Peyer's patch (tissue), 4 donors: ENCODE data around the gene TMEM231. TPM values are rescaled to one million over a fixed set of nuclear protein-coding genes. Genes with fewer than 3 reads are reported as not detected.
A peak's percentile ranks its signal among the peaks of the same experiment; 100 is the strongest.
"Not testable (repeated sequence)": the region's sequence is repeated elsewhere in the genome, so short reads cannot be mapped to it uniquely, and the experiment has no call there.

Source experiments
- DNase-seq, 3 donors: peaks; one replicate each; pipeline ENCODE4 v3.0.0-alpha.2; 2017 to 2019
- H3K27ac ChIP-seq, 4 donors: fragments of 200-600 bp; sonication (generic); one replicate each; pipeline ENCODE4 v1.5.1; 2016 to 2019
- H3K27me3 ChIP-seq, 2 donors: fragments of 200-600 bp; sonication (generic); one replicate each; pipeline ENCODE4 v1.5.1; 2019
- H3K36me3 ChIP-seq, 3 donors: fragments of 200-600 bp; sonication (generic); one replicate each; pipeline ENCODE4 v1.5.1; 2016 to 2019
- H3K4me1 ChIP-seq, 4 donors: fragments of 200-600 bp; sonication (generic); one replicate each; pipeline ENCODE4 v1.5.1; 2016 to 2019
- H3K4me3 ChIP-seq, 4 donors: fragments of 200-600 bp; sonication (generic); 1 replicate in 3 of 4; 2 replicates in 1 of 4; pipeline ENCODE4 v1.5.1; 2016 to 2019; ENCODE audit warnings: mild to moderate bottlenecking in 1 of 4
- H3K9me3 ChIP-seq, 4 donors: fragments of 200-600 bp; sonication (generic); one replicate each; pipeline ENCODE4 v1.5.1; 2016 to 2019; ENCODE audit warnings: mild to moderate bottlenecking in 1 of 4
- CTCF ChIP-seq, 6 experiments: fragments of 450-650 bp in 4 of 6; fragments of 200-600 bp in 2 of 6; sonication (generic) in 1 of 6; IDR thresholded peaks; one replicate each; pipeline ENCODE4 v1.5.1; 2017 to 2019; ENCODE audit warnings: antibody characterized with exemption in 6 of 6, mild to moderate bottlenecking in 3 of 6, moderate library complexity in 1 of 6
- POLR2A ChIP-seq, 2 donors: fragments of 450-650 bp; IDR thresholded peaks; one replicate each; pipeline ENCODE4 v1.5.1; 2017; ENCODE audit warnings: antibody characterized with exemption in 2 of 2, mild to moderate bottlenecking in 2 of 2, moderate library complexity in 2 of 2
- total RNA-seq, 4 donors: library from RNA; depleted of rRNA; stranded (reverse); fragments of >200 nt; gene quantifications; one replicate each; pipeline ENCODE4 v1.1.0, GENCODE V29; 2016

Gene TMEM231
- total RNA-seq, result 10 to 100 TPM in 1 of 4 donors, 1 to 10 TPM in 3; 3.3 to 17.9 (median 4.0) TPM

- Histone ChIP-seq H3K9me3 (peaks cover 0 to 2% (median 0%) of the 10 kb centered on the region in 4 donors), H3K27ac (peak within 1 kb of the TSS; percentile 35 to 82 (median 64)), H3K36me3 (no peaks in the 10 kb centered on the region), H3K4me3 (peak within 1 kb of the TSS; percentile 42 to 86 (median 67)), H3K4me1 (peaks cover 0 to 7% (median 0%) of the 10 kb centered on the region in 4 donors), H3K27me3 (no peaks in the 10 kb centered on the region)
- no peak for TF ChIP-seq POLR2A (IDR thresholded peaks at IDR 0.05)
- TF ChIP-seq CTCF (IDR thresholded peaks at IDR 0.05), result peak in 1 of 6 experiments; percentile 7
- DNase-seq, result peak; percentile 97 to 99 (median 97)
Measured at GRCh38 chr16:75555707-75556430, at the start of gene TMEM231. Gene TMEM231 (minus strand): TSS chr16:75556252. CDS start chr16:75556209, 43 bp downstream.

GRCh38 chr16:75603241-75603640 is 47.2 kb upstream of the TMEM231 start:
- no peaks in the 10 kb centered on the region for H3K9me3 ChIP-seq
- peaks cover 0 to 77% (median 0%) of the 10 kb centered on the region in 3 donors for H3K36me3 ChIP-seq
- TF ChIP-seq CTCF (IDR thresholded peaks at IDR 0.05), result no peak
- no peak for TF ChIP-seq POLR2A (IDR thresholded peaks at IDR 0.05)
- no peak overlapping the region for H3K4me3 ChIP-seq
- no peaks in the 10 kb centered on the region for H3K27me3 ChIP-seq
- DNase-seq, result no peak
- H3K27ac ChIP-seq, result no peak overlapping the region
- H3K4me1 ChIP-seq, result no peaks in the 10 kb centered on the region

GRCh38 chr16:75599452-75600277 is 43.6 kb upstream of the TMEM231 start:
- Histone ChIP-seq H3K9me3 (no peaks in the 10 kb centered on the region), H3K27ac (no peak overlapping the region), H3K4me3 (no peak overlapping the region), H3K4me1 (no peaks in the 10 kb centered on the region), H3K36me3 (peaks cover 0 to 60% (median 0%) of the 10 kb centered on the region in 3 donors), H3K27me3 (no peaks in the 10 kb centered on the region)
- TF ChIP-seq POLR2A (IDR thresholded peaks at IDR 0.05) (no peak), CTCF (IDR thresholded peaks at IDR 0.05) (no peak)
- no peak for DNase-seq

- Histone ChIP-seq H3K36me3 (peaks cover 0 to 12% (median 0%) of the 10 kb centered on the region in 3 donors), H3K9me3 (no peaks in the 10 kb centered on the region), H3K27me3 (no peaks in the 10 kb centered on the region), H3K4me3 (no peak overlapping the region), H3K4me1 (no peaks in the 10 kb centered on the region), H3K27ac (peak overlapping the region in 1 of 4 donors; percentile 3)
- TF ChIP-seq POLR2A (IDR thresholded peaks at IDR 0.05) (no peak), CTCF (IDR thresholded peaks at IDR 0.05) (no peak)
- no peak for DNase-seq
Measured at GRCh38 chr16:75593825-75594820, 38.1 kb upstream of the TMEM231 start.

- no peak for DNase-seq
- TF ChIP-seq POLR2A (IDR thresholded peaks at IDR 0.05) (no peak), CTCF (IDR thresholded peaks at IDR 0.05) (no peak)
- Histone ChIP-seq H3K4me1 (no peaks in the 10 kb centered on the region), H3K27me3 (no peaks in the 10 kb centered on the region), H3K9me3 (no peaks in the 10 kb centered on the region), H3K36me3 (peaks cover 0 to 11% (median 0%) of the 10 kb centered on the region in 3 donors), H3K27ac (no peak overlapping the region), H3K4me3 (no peak overlapping the region)
Measured at GRCh38 chr16:75593308-75593707, 37.3 kb upstream of the TMEM231 start.

- H3K36me3 ChIP-seq, H3K27me3 ChIP-seq, DNase-seq, H3K9me3 ChIP-seq, H3K4me3 ChIP-seq, H3K27ac ChIP-seq, H3K4me1 ChIP-seq: not testable (repeated sequence)
Measured at GRCh38 chr16:75591927-75592326, 35.9 kb upstream of the TMEM231 start.
